GM12878 (cell line): ENCODE results near the gene CBLB. TPM values are rescaled to one million over a fixed set of nuclear protein-coding genes. Genes with fewer than 3 reads are reported as not detected.

Experiments used
- ATAC-seq: fragments of 200-7000 bp; cut with Tn5 transposase; 3 replicates; pipeline ENCODE4 v1.9.1; 2020; ENCODE audit warnings: mild to moderate bottlenecking, moderate library complexity
- BruUV-seq: library from RNA; stranded (reverse); fragments of 400-500 nt; replicated peaks from 2 replicates; lab custom pipeline; 2021; lab: Mats Ljungman, UMichigan
- CTCF ChIA-PET: fragments of 300-600 bp; sonication (Branson Sonifier 250); formaldehyde crosslinking; extraction: SDS; loops from one replicate; lab custom pipeline; 2021; ENCODE audit warnings: inconsistent platforms; lab: Yijun Ruan, JAX
- POLR2A ChIA-PET: fragments of 350-600 bp; formaldehyde crosslinking; extraction: SDS; loops from one replicate; lab custom pipeline; 2021; ENCODE audit warnings: inconsistent platforms; lab: Charles Lee
- RAD21 ChIA-PET: fragments of 300-600 bp; sonication (Branson Sonifier 250); formaldehyde crosslinking; loops from one replicate; lab custom pipeline; 2023; ENCODE audit warnings: antibody characterized with exemption; ENCODE audit not compliant: unreplicated experiment; lab: Charles Lee
- SMC1A ChIA-PET: fragments of 300-600 bp; sonication (Branson Sonifier 250); formaldehyde crosslinking; loops from one replicate; lab custom pipeline; 2023; ENCODE audit not compliant: unreplicated experiment, uncharacterized antibody; lab: Charles Lee
- DNase-seq: peaks from one replicate; pipeline ENCODE4 v3.0.0-alpha.2; 2011; ENCODE audit warnings: low read depth, low spot score
- FAIRE-seq: peaks from 3 replicates; lab custom pipeline; 2011; peaks lifted over from hg19 to GRCh38; lab: Jason Lieb, UNC
- H2AFZ ChIP-seq: 2 replicates; pipeline ENCODE4 v1.6.0; 2011; ENCODE audit warnings: low read depth, low read length, control low read depth; ENCODE audit not compliant: control insufficient read depth
- H3K27ac ChIP-seq: 2 replicates; pipeline ENCODE4 v1.5.1; 2011; ENCODE audit warnings: control low read depth; ENCODE audit not compliant: control insufficient read depth, insufficient read depth
- H3K27me3 ChIP-seq, 2 experiments: replicated peaks in 1 of 2; 2 replicates each; pipeline versions ENCODE4 v1.6.0 to v1.6.1; 2011; ENCODE audit warnings: low read length in 1 of 2; ENCODE audit not compliant: control insufficient read depth in 2 of 2, insufficient read depth in 2 of 2
- H3K36me3 ChIP-seq, 2 experiments: 2 replicates each; pipeline ENCODE4 v1.5.1; 2011; ENCODE audit warnings: low read length in 1 of 2; ENCODE audit not compliant: control insufficient read depth in 2 of 2, insufficient read depth in 2 of 2
- H3K4me1 ChIP-seq: 2 replicates; pipeline ENCODE4 v1.6.1; 2011; ENCODE audit warnings: mild to moderate bottlenecking, low read length, moderate library complexity, mixed read lengths; ENCODE audit not compliant: control insufficient read depth, insufficient read depth
- H3K4me2 ChIP-seq: 2 replicates; pipeline ENCODE4 v1.6.0; 2011; ENCODE audit warnings: control low read depth; ENCODE audit not compliant: control insufficient read depth, insufficient read depth
- H3K4me3 ChIP-seq: fragments of 200-600 bp; sonication (generic); 2 replicates; pipeline ENCODE4 v1.5.1; 2016
- H3K79me2 ChIP-seq: 2 replicates; pipeline ENCODE4 v1.6.0; 2011; ENCODE audit warnings: low read length; ENCODE audit not compliant: control insufficient read depth, insufficient read depth
- H3K9ac ChIP-seq: 2 replicates; pipeline ENCODE4 v1.8.0; 2011; ENCODE audit warnings: low read length, control low read depth, mixed read lengths; ENCODE audit not compliant: control insufficient read depth, insufficient read depth
- H3K9me3 ChIP-seq: replicated peaks from 3 replicates; pipeline ENCODE4 v1.5.1; 2011; ENCODE audit warnings: mild to moderate bottlenecking, low read length; ENCODE audit not compliant: control insufficient read depth, insufficient read depth
- H4K20me1 ChIP-seq: 2 replicates; pipeline ENCODE4 v1.6.0; 2011; ENCODE audit not compliant: control insufficient read depth, insufficient read depth
- NR2C1 ChIP-seq: fragments of 450-650 bp; IDR thresholded peaks from 2 replicates; pipeline ENCODE4 v1.6.1; 2017; ENCODE audit warnings: antibody characterized with exemption, mild to moderate bottlenecking, moderate library complexity
- RAD21 ChIP-seq: IDR thresholded peaks from 2 replicates; pipeline ENCODE4 v1.6.1; 2011; ENCODE audit warnings: mild to moderate bottlenecking, low read depth, low read length, moderate library complexity; ENCODE audit not compliant: insufficient read depth
- SMAD5 ChIP-seq: IDR thresholded peaks from 2 replicates; pipeline ENCODE4 v1.6.1; 2016; ENCODE audit warnings: antibody characterized with exemption, low read depth
- STAT1 ChIP-seq: fragments of 450-650 bp; conservative IDR thresholded peaks from 2 replicates; pipeline ENCODE4 v1.6.1; 2014; ENCODE audit warnings: antibody characterized with exemption, mild to moderate bottlenecking
- TAF1 ChIP-seq: IDR thresholded peaks from 2 replicates; pipeline ENCODE4 v1.6.1; 2011; ENCODE audit warnings: mild to moderate bottlenecking, low read depth, low read length, borderline replicate concordance
- TARDBP ChIP-seq: IDR thresholded peaks from 2 replicates; pipeline ENCODE4 v1.6.1; 2016; ENCODE audit warnings: borderline replicate concordance
- WGBS: methylation state at CpG from one replicate; pipeline ENCODE4 v1.1.6; 2016; ENCODE audit warnings: low lambda C conversion rate; ENCODE audit not compliant: insufficient replicate concordance, insufficient coverage; ENCODE audit errors: missing lambda C conversion rate; 5-methylcytosine and 5-hydroxymethylcytosine counted together
- in situ Hi-C: fragments of 300-500 bp; cut with MboI; formaldehyde crosslinking; loops from 9 replicates; pipeline ENCODE4 v1.14.3; 2018; ENCODE audit warnings: mixed read lengths
- intact Hi-C: fragments of 100-400 bp; cut with micrococcal nuclease; formaldehyde crosslinking; loops from one replicate; pipeline ENCODE4 v1.14.2; 2022; ENCODE audit not compliant: unreplicated experiment
- polyA plus RNA-seq, 11 experiments: library from polyadenylated mRNA; depleted of rRNA in 4 of 11; unstranded in 6 of 11; stranded (reverse) in 5 of 11; fragments of >200 nt; fragmentation: Nextera tagmentation in 4 of 11; fragmentation: Illumina TruSeq in 1 of 11; extraction: Ambion mirVana in 4 of 11; extraction: Trizol in 1 of 11; gene quantifications; 1 replicate in 1 of 11; 2 replicates in 10 of 11; pipeline versions ENCODE4 v1.2.1 to v1.2.3, GENCODE V29; 2011 to 2016; ENCODE audit warnings: inconsistent platforms in 2 of 11, missing spikeins in 2 of 11, low read depth in 1 of 11
- total RNA-seq, 4 experiments: library from RNA; depleted of rRNA in 3 of 4; stranded (reverse); fragments of >200 nt in 3 of 4; fragmentation: Illumina TruSeq in 1 of 4; extraction: Trizol in 1 of 4; gene quantifications; 2 replicates each; pipeline versions ENCODE4 v1.2.1 to v1.2.3, GENCODE V29; 2013 to 2021
- TF ChIP-seq, protein P1 (sequence below): IDR thresholded peaks from 2 replicates; pipeline ENCODE4 v1.6.1; 2011; ENCODE audit warnings: low read depth, low read length, improper control_type of control experiment, borderline replicate concordance

Gene CBLB
- total and polyA plus RNA-seq, 10 of the 15 experiments (the other 5 are each of a cell fraction or from before 2014, with no cell fraction given) = 17.2 to 107 (median 41.9) TPM

DNA sequence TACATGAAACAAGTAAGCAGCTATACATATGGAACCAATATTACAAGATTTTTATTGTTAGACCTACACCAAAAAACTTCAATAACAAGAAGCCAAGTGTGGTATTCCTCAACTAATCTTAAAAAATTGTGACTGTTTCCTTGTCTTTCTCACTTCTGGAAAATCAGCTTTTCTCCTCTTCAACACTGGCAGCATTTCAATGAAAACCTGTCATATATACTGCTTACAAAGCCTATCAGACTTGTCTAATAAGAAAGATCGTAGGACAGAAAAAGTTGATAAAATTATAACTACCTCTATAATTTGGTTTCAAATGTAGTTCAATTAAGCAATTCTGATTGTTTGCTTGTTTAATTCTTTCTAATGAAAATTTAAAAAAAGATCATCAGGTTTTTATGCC is 55.1 kb downstream of the CBLB start:
- ChIA-PET POLR2A (no interaction called here), RAD21 (no interaction called here), SMC1A (interaction anchor here (1.3 to 15.5 kb wide), 4 partner anchors 9 to 42 kb away, joined by 3 to 154 read pairs (median 26); no protein-coding TSS in a partner anchor), CTCF (no interaction called here)
- peaks cover 3% of the 10 kb centered on the region; the same call in 1 of the 2 replicates for H3K4me1 ChIP-seq
- H3K27me3 ChIP-seq = no peaks in the 10 kb centered on the region
- H3K9me3 ChIP-seq = no peaks in the 10 kb centered on the region; the same call in 1 of the 3 replicates
- DNase-seq = no peak
- WGBS = 100% methylated on average over 1 of the region's 1 CpG
- H3K4me3 ChIP-seq = no peak overlapping the region
- no peak overlapping the region for H3K4me2 ChIP-seq
- H4K20me1 ChIP-seq = no peaks in the 10 kb centered on the region
- FAIRE-seq = no peak
- no peak overlapping the region for H3K27ac ChIP-seq
- H3K79me2 ChIP-seq = peaks cover 7% of the 10 kb centered on the region
- no peaks in the 10 kb centered on the region; a peak in 1 of 4 replicates for H3K36me3 ChIP-seq
- no peak for TF ChIP-seq RAD21
- no peak for TF ChIP-seq NR2C1
- TF ChIP-seq TARDBP = no peak
- TF ChIP-seq, protein P1, sequence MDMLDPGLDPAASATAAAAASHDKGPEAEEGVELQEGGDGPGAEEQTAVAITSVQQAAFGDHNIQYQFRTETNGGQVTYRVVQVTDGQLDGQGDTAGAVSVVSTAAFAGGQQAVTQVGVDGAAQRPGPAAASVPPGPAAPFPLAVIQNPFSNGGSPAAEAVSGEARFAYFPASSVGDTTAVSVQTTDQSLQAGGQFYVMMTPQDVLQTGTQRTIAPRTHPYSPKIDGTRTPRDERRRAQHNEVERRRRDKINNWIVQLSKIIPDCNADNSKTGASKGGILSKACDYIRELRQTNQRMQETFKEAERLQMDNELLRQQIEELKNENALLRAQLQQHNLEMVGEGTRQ = no peak
- TF ChIP-seq STAT1 = no peak
- TF ChIP-seq SMAD5 = no peak
- no peak for TF ChIP-seq TAF1
- H3K9ac ChIP-seq = no peak overlapping the region
- no TSS peak for BruUV-seq
- ATAC-seq = no peak
- intact Hi-C loops = no loop called here
- H2AFZ ChIP-seq = no peak overlapping the region
- in situ Hi-C loops = no loop called here
